GM18951 (cell line): ENCODE results near the gene ABCA13.

Source experiments
- POLR2A ChIP-seq: IDR thresholded peaks from 4 replicates; pipeline ENCODE4 v1.6.1; 2011; ENCODE audit warnings: mild to moderate bottlenecking; ENCODE audit not compliant: insufficient read length, insufficient read depth; ENCODE audit errors: extremely low read depth
- in situ Hi-C: fragments of 300-500 bp; cut with MboI; formaldehyde crosslinking; loops from one replicate; pipeline ENCODE4 v1.12.0; 2022; ENCODE audit warnings: low sequenced_read_pairs, mixed read lengths, inconsistent platforms; ENCODE audit not compliant: unreplicated experiment

ABCA13 gene

GRCh38 chr7:48548667-48549066 is 377.4 kb downstream of the ABCA13 start:
- TF ChIP-seq POLR2A = no peak
- in situ Hi-C loops = no loop called here

DNA sequence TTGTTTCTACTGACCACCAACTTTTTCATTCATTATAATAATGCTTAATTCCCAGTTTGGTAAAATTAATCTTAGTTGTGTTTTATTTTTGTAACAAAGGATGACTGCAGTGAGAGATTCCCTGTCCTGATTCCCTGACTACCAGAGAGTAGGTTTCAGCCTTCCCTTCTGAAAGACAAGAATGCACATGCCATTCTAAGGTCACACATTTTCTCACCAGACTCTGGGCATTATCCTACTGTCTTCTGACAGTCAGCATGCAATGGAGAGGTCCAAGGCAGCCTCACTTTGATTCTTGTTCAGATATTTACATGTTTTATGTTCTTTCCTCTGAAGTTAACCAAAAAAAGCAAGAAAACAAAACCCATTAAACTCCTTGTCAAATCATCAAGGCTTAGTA is 380.4 kb downstream of the ABCA13 start:
- TF ChIP-seq POLR2A = no peak
- in situ Hi-C loops = no loop called here

- in situ Hi-C loops = no loop called here
- TF ChIP-seq POLR2A = no peak
Observed at GRCh38 chr7:48563334-48563733, 392.1 kb downstream of the ABCA13 start.

GRCh38 chr7:48575516-48575915 is 404.3 kb downstream of the ABCA13 start:
- in situ Hi-C loops = no loop called here
- TF ChIP-seq POLR2A = no peak

GRCh38 chr7:48587475-48587874 is 416.2 kb downstream of the ABCA13 start:
- TF ChIP-seq POLR2A = no peak
- in situ Hi-C loops = no loop called here

DNA sequence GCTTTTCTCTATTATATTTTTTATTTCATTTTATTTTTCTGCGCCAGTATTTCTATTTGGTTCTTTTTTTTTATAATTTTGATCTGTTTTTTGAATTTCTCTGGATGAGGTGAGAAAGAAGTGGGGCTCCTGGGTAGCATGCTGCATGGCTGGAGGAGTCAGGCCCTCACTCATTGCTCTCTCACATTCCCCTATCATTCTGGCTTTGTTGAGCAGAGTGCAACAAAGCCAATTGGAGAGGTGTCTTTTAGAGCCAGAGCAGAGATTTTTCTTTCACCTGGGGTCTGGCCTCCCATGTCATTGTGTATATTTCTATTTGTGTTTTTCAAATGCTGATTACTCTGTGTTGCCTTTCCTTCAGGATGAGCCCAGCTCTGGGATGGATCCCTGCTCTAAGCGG is 423.1 kb downstream of the ABCA13 start:
- no peak for TF ChIP-seq POLR2A
- in situ Hi-C loops = no loop called here

DNA sequence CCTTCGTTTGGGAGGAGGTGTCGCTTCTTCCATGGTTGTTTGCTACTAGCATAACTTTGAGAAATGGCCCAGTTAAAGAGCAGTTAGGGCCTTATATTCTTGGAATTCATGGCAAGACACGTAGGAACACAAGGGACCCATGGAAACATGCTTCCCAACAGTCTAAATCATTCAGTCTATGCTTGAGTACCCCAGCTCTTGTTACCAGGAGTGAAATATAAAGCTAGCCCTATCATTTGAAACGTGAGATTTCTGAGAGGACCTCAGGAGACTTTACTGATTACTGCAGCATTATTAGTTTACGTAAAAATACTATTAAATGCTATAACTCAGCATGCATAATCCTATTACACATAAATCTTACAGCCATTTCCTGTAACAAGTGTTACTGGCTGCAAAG is 424.5 kb downstream of the ABCA13 start:
- TF ChIP-seq POLR2A = no peak
- in situ Hi-C loops = no loop called here

DNA sequence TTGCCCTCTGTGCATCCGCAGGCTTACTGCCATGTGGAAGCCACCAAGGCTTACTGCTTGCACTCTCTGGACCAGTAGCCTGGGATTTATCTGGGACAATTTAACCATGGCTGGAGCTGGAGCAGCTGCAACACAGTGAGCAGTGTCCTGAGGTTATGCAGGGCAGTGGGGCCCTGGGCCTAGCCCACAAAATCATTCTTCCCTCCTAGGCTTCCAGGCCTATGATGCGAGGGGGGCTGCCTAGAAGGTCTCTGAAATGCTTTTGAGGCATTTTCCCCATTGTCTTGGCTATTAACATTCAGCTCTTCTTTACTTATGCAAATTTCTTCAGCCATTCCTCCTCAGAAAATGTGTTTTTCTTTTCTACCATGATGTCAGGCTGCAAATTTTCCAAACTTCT is 439.4 kb downstream of the ABCA13 start:
- in situ Hi-C loops = no loop called here
- no peak for TF ChIP-seq POLR2A

- in situ Hi-C loops = no loop called here
Observed at GRCh38 chr7:48611993-48612392, 440.7 kb downstream of the ABCA13 start.

DNA sequence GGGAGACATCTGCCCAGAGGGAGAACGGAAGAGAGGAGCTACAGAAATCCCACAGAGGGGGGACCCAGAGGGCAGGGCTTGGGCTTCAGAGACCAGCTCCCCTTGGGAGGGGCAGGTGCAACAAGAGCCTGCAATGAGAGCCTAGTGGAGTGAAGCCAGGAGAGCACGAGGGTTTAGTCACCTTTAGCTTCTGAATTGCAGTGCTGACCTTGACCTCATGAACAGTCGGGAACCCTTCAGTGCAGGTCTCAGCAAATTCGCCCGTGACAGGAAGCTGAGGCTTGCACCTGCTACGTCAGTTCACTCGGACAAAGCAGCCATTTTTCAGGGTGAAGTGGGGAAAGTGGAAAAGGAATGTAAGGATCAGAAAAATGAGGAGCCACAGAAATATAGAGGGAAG is 446.2 kb downstream of the ABCA13 start:
- in situ Hi-C loops = no loop called here

More at GRCh38 chr7:48611993-48612392, 440.7 kb downstream of the ABCA13 start:
- TF ChIP-seq POLR2A = no peak

GRCh38 chr7:48617993-48618392 is 446.7 kb downstream of the ABCA13 start:
- TF ChIP-seq POLR2A = no peak
- in situ Hi-C loops = no loop called here

More for the DNA sequence above, 446.2 kb downstream of the ABCA13 start:
- TF ChIP-seq POLR2A = no peak

DNA sequence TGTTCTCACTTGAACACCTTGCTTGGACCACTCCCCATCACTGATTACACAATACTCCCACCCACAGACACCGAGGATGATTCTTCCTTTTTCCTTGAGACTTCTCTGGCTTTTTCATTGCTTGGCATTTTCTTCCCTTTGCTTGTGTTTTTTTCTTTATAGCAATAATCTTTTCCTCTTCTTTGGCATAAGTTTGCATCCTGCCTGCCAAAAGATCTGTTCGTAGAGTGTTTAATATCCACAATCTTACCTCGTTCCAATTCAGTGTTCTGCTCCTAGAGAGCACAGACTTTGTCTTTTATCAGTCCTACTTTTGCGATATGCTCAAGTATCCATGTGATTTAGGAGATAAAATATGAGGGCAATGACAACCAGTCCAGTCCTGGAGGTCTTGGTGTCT is 449.8 kb downstream of the ABCA13 start:
- in situ Hi-C loops = no loop called here
- no peak for TF ChIP-seq POLR2A

- TF ChIP-seq POLR2A = no peak
- in situ Hi-C loops = no loop called here
Observed at GRCh38 chr7:48627164-48627563, 455.9 kb downstream of the ABCA13 start.

- TF ChIP-seq POLR2A = no peak
- in situ Hi-C loops = no loop called here
Observed at GRCh38 chr7:48628793-48629349, 457.6 kb downstream of the ABCA13 start.

- in situ Hi-C loops = no loop called here
- TF ChIP-seq POLR2A = no peak
Observed at GRCh38 chr7:48634116-48634632, 462.9 kb downstream of the ABCA13 start.
